Erythroblast (primary cell): ENCODE measurements around the gene FRK.

Experiments
- GATA1 ChIP-seq: IDR thresholded peaks from 2 replicates; pipeline ENCODE4 v1.6.1; 2011; ENCODE audit warnings: low read depth, mild to moderate bottlenecking, control low read depth, low read length, moderate library complexity
- POLR2A ChIP-seq: IDR thresholded peaks from 2 replicates; pipeline ENCODE4 v1.6.1; 2011; ENCODE audit warnings: mild to moderate bottlenecking, low read length

- TF ChIP-seq POLR2A (no peak), GATA1 (no peak)
Measured at GRCh38 chr6:115914098-115914497, 146.6 kb downstream of the FRK start.
